A549 (cell line): ENCODE measurements around the gene HIGD1A. TPM values are rescaled to one million over a fixed set of nuclear protein-coding genes. Genes with fewer than 3 reads are reported as not detected.

Experiments used
- ATAC-seq, 2 experiments: fragments of 200-7000 bp in 1 of 2; fragments of >200 bp in 1 of 2; cut with Nextera tagmentation in 1 of 2; cut with Tn5 transposase in 1 of 2; 3 replicates each; pipeline versions ENCODE4 v1.8.0 to v1.9.1; 2018 to 2020; ENCODE audit warnings: mild to moderate bottlenecking in 1 of 2, moderate library complexity in 1 of 2
- CTCF ChIA-PET: fragments of 300-600 bp; sonication (Branson Sonifier 250); formaldehyde crosslinking; extraction: SDS; loops from one replicate; lab custom pipeline; 2021; ENCODE audit warnings: antibody characterized with exemption, inconsistent platforms; lab: Yijun Ruan, JAX
- POLR2A ChIA-PET: fragments of 350-600 bp; formaldehyde crosslinking; extraction: SDS; loops from one replicate; lab custom pipeline; 2021; ENCODE audit warnings: antibody characterized with exemption, inconsistent platforms; lab: Yijun Ruan, JAX
- DNase-seq, 2 experiments: peaks; one replicate each; pipeline versions ENCODE4 v3.0.0 to v3.0.0-alpha.2; 2011 to 2016; ENCODE audit warnings: low read depth in 1 of 2, low spot score in 1 of 2
- FAIRE-seq: peaks from 2 replicates; lab custom pipeline; 2011; peaks lifted over from hg19 to GRCh38; lab: Jason Lieb, UNC
- H3K27ac ChIP-seq, 2 experiments: fragments of >200 bp; sonication (Bioruptor Twin); formaldehyde crosslinking; 3 replicates each; pipeline ENCODE4 v1.5.1; 2016 to 2017
- H3K4me1 ChIP-seq: fragments of >200 bp; sonication (Bioruptor Twin); formaldehyde crosslinking; 3 replicates; pipeline ENCODE4 v1.6.1; 2016
- H3K4me2 ChIP-seq: fragments of >200 bp; sonication (Bioruptor Twin); formaldehyde crosslinking; 3 replicates; pipeline ENCODE4 v1.6.1; 2016
- H3K4me3 ChIP-seq: fragments of >200 bp; sonication (Bioruptor Twin); formaldehyde crosslinking; 3 replicates; pipeline ENCODE4 v1.5.1; 2016
- H3K9me3 ChIP-seq: fragments of >200 bp; sonication (Bioruptor Twin); formaldehyde crosslinking; 3 replicates; pipeline ENCODE4 v1.6.1; 2016
- BHLHE40 ChIP-seq: IDR thresholded peaks from 2 replicates; pipeline ENCODE4 v1.6.1; 2012; ENCODE audit warnings: low read depth, low read length, inconsistent platforms
- CBX2 ChIP-seq: fragments of 200-600 bp; sonication (generic); IDR thresholded peaks from 2 replicates; pipeline ENCODE4 v1.6.1; 2016; ENCODE audit warnings: low read depth, mild to moderate bottlenecking, borderline replicate concordance
- CTCF ChIP-seq: fragments of >200 bp; sonication (Bioruptor Twin); formaldehyde crosslinking; IDR thresholded peaks from 3 replicates; pipeline ENCODE4 v1.5.1; 2016
- EHF ChIP-seq: fragments of 250-450 bp; sonication (Bioruptor Pico); IDR thresholded peaks from 2 replicates; pipeline ENCODE4 v1.5.0; 2020; ENCODE audit warnings: mild to moderate bottlenecking
- EHMT2 ChIP-seq: fragments of 200-600 bp; sonication (generic); IDR thresholded peaks from 2 replicates; pipeline ENCODE4 v1.6.1; 2016; ENCODE audit warnings: antibody characterized with exemption, low read depth, mild to moderate bottlenecking, moderate library complexity
- KDM1A ChIP-seq: fragments of 200-600 bp; sonication (generic); IDR thresholded peaks from 2 replicates; pipeline ENCODE4 v1.6.1; 2016; ENCODE audit warnings: low read depth, mild to moderate bottlenecking
- MAFK ChIP-seq: fragments of 450-650 bp; IDR thresholded peaks from 2 replicates; pipeline ENCODE4 v1.6.1; 2014; ENCODE audit not compliant: partially characterized antibody
- MYC ChIP-seq: IDR thresholded peaks from 2 replicates; pipeline ENCODE4 v1.6.1; 2012; ENCODE audit warnings: mild to moderate bottlenecking, inconsistent platforms, low read length, improper control_type of control experiment, borderline replicate concordance
- NPAS2 ChIP-seq: fragments of 250-450 bp; sonication (Bioruptor Pico); IDR thresholded peaks from 2 replicates; pipeline ENCODE4 v1.8.0; 2022; ENCODE audit warnings: mild to moderate bottlenecking, moderate library complexity, borderline replicate concordance
- RAD21 ChIP-seq, 2 experiments: fragments of >200 bp in 1 of 2; sonication (Bioruptor Twin) in 1 of 2; formaldehyde crosslinking in 1 of 2; IDR thresholded peaks in 1 of 2; conservative IDR thresholded peaks in 1 of 2; 2 replicates in 1 of 2; 3 replicates in 1 of 2; pipeline ENCODE4 v1.6.1; 2012 to 2018; ENCODE audit warnings: inconsistent platforms in 1 of 2
- RARB ChIP-seq: fragments of 250-450 bp; sonication (Bioruptor Pico); IDR thresholded peaks from 2 replicates; pipeline ENCODE4 v1.8.0; 2021; ENCODE audit warnings: mild to moderate bottlenecking, moderate library complexity
- RNF2 ChIP-seq: fragments of 200-600 bp; sonication (generic); IDR thresholded peaks from 2 replicates; pipeline ENCODE4 v1.6.1; 2016; ENCODE audit warnings: low read depth, mild to moderate bottlenecking, antibody characterized with exemption, moderate library complexity, borderline replicate concordance
- SMC3 ChIP-seq: fragments of >200 bp; sonication (Bioruptor Twin); formaldehyde crosslinking; IDR thresholded peaks from 3 replicates; pipeline ENCODE4 v1.6.1; 2018; ENCODE audit warnings: inconsistent platforms
- ZFP36 ChIP-seq: fragments of 450-650 bp; IDR thresholded peaks from 2 replicates; pipeline ENCODE4 v1.6.1; 2014; ENCODE audit warnings: borderline replicate concordance; ENCODE audit not compliant: partially characterized antibody
- WGBS: methylation state at CpG from one replicate; pipeline ENCODE4 v1.1.6; 2017; ENCODE audit errors: missing lambda C conversion rate; 5-methylcytosine and 5-hydroxymethylcytosine counted together
- polyA plus RNA-seq, 4 experiments: library from polyadenylated mRNA; depleted of rRNA in 3 of 4; stranded (reverse); fragments of >200 nt; fragmentation: RNase III in 1 of 4; extraction: RNeasy Plus Mini Kit Qiagen cat#74134 plus additional on column Dnase treatment in 1 of 4; gene quantifications; 2 replicates in 3 of 4; 3 replicates in 1 of 4; pipeline ENCODE4 v1.2.3, GENCODE V29; 2011 to 2017

The HIGD1A gene
- polyA plus RNA-seq, 2 of the 4 experiments (the other 2 are of a cell fraction) = 146 to 158 TPM

GRCh38 chr3:42841332-42841731, 37.0 kb upstream of the HIGD1A start (continued):
- TF ChIP-seq KDM1A (no peak), NPAS2 (no peak)

GRCh38 chr3:42839616-42840015, 35.3 kb upstream of the HIGD1A start:
- Histone ChIP-seq H3K4me2 (peak overlapping the region; percentile 74), H3K9me3 (no peaks in the 10 kb centered on the region), H3K4me3 (peak overlapping the region; percentile 39), H3K4me1 (no peaks in the 10 kb centered on the region), H3K27ac (peak overlapping the region; percentile 47 to 75; a peak in 4 of 6 replicates)
- ChIA-PET CTCF (interaction anchor here (0.6 to 2.7 kb wide), 25 partner anchors 9 to 890 kb away, joined by 3 to 25 read pairs (median 4); partner anchors contain the start of genes CYP8B1 and HIGD1A), POLR2A (interaction anchor here (0.7 to 1.0 kb wide), 3 partner anchors 23 to 1218 kb away, joined by 6 to 18 read pairs (median 9); partner anchors contain the start of gene HIGD1A)
- TF ChIP-seq RAD21 (conservative IDR thresholded peaks at IDR 0.05 in 1 of 2, IDR thresholded peaks at IDR 0.05 in 1 of 2) (peak; percentile 47 to 53; a peak in 4 of 5 replicates), CTCF (peak; percentile 49), BHLHE40 (no peak), SMC3 (peak; percentile 48; the same call in 2 of the 3 replicates)
- WGBS = under 1% methylated on average over 7 of the region's 7 CpGs
- ATAC-seq (peak; percentile 99), DNase-seq (peak; percentile 62 to 70), FAIRE-seq (no peak)

GRCh38 chr3:42838571-42838970, 34.3 kb upstream of the HIGD1A start:
- Histone ChIP-seq H3K27ac (no peak overlapping the region), H3K4me1 (no peaks in the 10 kb centered on the region)
- POLR2A ChIA-PET = no interaction called here
- no peak for DNase-seq
- CTCF ChIA-PET = interaction anchor here (1.2 to 2.7 kb wide), 8 partner anchors 11 to 258 kb away, joined by 3 to 25 read pairs (median 6); partner anchors contain the start of genes CYP8B1 and HIGD1A
- TF ChIP-seq MYC = no peak
- no peak for TF ChIP-seq RNF2
- TF ChIP-seq EHMT2 = no peak
- TF ChIP-seq RARB (CRISPR knock-in tag) = no peak
- no peak for TF ChIP-seq ZFP36
- no peak for TF ChIP-seq CTCF
- TF ChIP-seq EHF (CRISPR knock-in tag) = no peak
- TF ChIP-seq CBX2 = no peak
- TF ChIP-seq MAFK = no peak
- TF ChIP-seq, all 56 proteins: peak for 0
- Histone ChIP-seq H3K4me2 (no peak overlapping the region), H3K4me3 (no peak overlapping the region), H3K9me3 (no peaks in the 10 kb centered on the region)
- ATAC-seq (no peak), FAIRE-seq (no peak)
- 28% methylated on average over 4 of the region's 4 CpGs for WGBS
